ENCODE measurements around the gene SRP19.
"Not testable (repeated sequence)": the region's sequence is repeated elsewhere in the genome, so short reads cannot be mapped to it uniquely, and the experiment has no call there.

Gene SRP19

DNA sequence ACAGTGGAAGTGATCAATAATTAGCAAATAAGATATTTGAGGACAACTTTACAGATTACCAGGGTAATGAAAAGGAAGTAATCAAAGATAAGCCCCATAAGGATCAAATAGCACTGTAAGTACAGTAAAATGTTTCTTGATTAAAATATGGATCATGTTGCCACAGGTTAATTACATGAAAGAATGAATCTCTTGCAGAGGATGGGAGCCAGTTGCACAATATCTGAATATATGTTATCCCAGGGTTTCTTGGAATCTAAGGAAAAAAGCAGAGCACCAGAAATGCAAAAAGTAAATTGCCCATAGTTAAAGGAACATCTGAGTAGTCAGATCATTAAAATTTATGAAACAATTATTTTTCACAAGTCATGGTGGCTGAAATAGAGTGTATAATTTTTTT, 13.8 kb upstream of the SRP19 start:
- no peaks in the 10 kb centered on the region for H3K9me3 ChIP-seq (ENCODE audit: control insufficient read depth, insufficient read depth, low read length)
- H3K4me1 ChIP-seq (ENCODE audit: control insufficient read depth, insufficient read depth, low read length), result peaks cover 17% of the 10 kb centered on the region
- no peak overlapping the region for H3K9ac ChIP-seq (ENCODE audit: low read depth, low read length)
- H3K27me3 ChIP-seq (ENCODE audit: control insufficient read depth, insufficient read depth, low read length), result no peaks in the 10 kb centered on the region
- H3K36me3 ChIP-seq (ENCODE audit: control insufficient read depth, insufficient read depth, low read length), result no peaks in the 10 kb centered on the region
- no peak overlapping the region for H3K4me3 ChIP-seq (ENCODE audit: low read depth, low read length)
- H3K27ac ChIP-seq (ENCODE audit: low read depth, low read length), result no peak overlapping the region

DNA sequence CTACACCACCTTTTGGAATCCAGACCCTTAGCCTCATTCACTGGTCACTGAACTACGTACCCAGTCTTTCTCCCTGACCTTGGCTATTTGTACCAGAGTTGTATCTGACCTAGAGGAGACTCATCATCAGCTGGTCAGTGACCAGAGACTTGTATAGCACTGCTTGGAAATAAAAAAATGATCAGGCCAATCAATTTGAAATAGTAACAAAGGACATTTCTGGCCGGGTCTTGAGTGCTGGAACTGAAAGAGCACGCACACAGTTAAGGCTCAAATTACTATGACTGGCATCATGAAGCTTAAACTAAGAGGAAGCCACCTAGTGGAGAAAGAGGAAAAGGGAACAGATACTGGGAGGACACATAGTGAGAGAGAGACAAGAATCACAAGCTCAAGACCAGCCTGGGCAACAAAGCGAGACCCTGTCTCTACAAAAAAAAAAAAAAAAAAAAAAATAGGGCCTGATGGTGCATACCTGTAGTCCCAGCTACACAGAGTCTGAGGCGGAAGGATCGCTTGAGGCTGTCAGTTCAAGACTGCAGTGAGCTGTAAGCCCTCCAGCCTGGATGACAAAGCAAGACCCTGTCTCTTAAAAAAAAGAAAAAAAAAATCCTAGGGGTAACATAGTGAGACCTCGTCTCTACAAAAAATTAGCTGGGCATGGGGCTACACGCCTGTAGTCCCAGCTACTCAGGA, 12.8 kb upstream of the SRP19 start:
- H3K27ac ChIP-seq (ENCODE audit: low read depth, low read length), result no peak overlapping the region
- no peaks in the 10 kb centered on the region for H3K9me3 ChIP-seq (ENCODE audit: control insufficient read depth, insufficient read depth, low read length)
- no peak overlapping the region for H3K4me3 ChIP-seq (ENCODE audit: low read depth, low read length)

DNA sequence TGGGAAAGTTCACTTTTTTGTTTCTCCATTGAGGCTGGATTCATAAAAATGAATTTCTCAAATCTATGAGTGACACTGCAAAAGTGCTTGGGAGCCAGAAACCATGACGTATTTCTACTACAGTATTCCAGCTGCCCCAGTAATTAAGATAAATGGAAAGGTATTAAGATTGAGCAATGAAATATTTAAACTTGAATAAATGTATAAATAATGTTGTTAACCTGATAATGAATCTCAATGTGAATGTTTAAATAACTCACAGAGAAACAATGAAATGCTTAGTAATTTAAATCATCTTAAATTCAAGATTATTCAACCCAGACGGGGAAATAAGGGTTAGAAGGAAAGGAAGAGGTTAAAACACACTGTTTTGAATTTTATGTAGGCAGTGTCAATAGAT, 11.2 kb upstream of the SRP19 start:
- Histone ChIP-seq H3K4me1 (ENCODE audit: control insufficient read depth, insufficient read depth, low read length) (peaks cover 17% of the 10 kb centered on the region), H3K27ac (ENCODE audit: low read depth, low read length) (no peak overlapping the region), H3K4me3 (ENCODE audit: low read depth, low read length) (no peak overlapping the region), H3K9ac (ENCODE audit: low read depth, low read length) (no peak overlapping the region), H3K27me3 (ENCODE audit: control insufficient read depth, insufficient read depth, low read length) (no peaks in the 10 kb centered on the region), H3K36me3 (ENCODE audit: control insufficient read depth, insufficient read depth, low read length) (no peaks in the 10 kb centered on the region), H3K9me3 (ENCODE audit: control insufficient read depth, insufficient read depth, low read length) (no peaks in the 10 kb centered on the region)

More for the DNA sequence above, 12.8 kb upstream of the SRP19 start:
- Histone ChIP-seq H3K36me3 (ENCODE audit: control insufficient read depth, insufficient read depth, low read length) (no peaks in the 10 kb centered on the region), H3K4me1 (ENCODE audit: control insufficient read depth, insufficient read depth, low read length) (peaks cover 17% of the 10 kb centered on the region), H3K27me3 (ENCODE audit: control insufficient read depth, insufficient read depth, low read length) (no peaks in the 10 kb centered on the region), H3K9ac (ENCODE audit: low read depth, low read length) (no peak overlapping the region)

DNA sequence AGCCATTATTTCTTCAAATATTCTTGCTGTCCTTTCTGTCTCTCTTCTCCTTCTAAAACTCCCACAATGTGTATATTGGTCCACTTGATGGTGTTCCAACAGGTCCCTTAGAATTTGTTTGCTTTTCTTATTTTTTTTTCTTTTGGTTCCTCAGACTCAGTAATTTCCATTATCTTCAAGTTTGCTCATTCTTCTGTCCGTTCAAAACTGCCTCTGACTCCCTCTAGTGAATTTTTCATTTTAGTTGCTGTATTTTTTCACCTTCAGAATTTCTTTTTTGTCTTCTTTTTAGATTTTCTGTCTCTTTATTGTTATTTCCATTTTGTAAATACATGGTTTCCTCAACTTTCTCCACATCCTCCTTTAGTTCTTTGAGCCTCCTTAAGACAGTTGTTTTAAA, 6.4 kb upstream of the SRP19 start:
- no peaks in the 10 kb centered on the region for H3K36me3 ChIP-seq (ENCODE audit: control insufficient read depth, insufficient read depth, low read length)
- no peak overlapping the region for H3K4me3 ChIP-seq (ENCODE audit: low read depth, low read length)
- no peak overlapping the region for H3K27ac ChIP-seq (ENCODE audit: low read depth, low read length)
- H3K27me3 ChIP-seq (ENCODE audit: control insufficient read depth, insufficient read depth, low read length), result no peaks in the 10 kb centered on the region
- H3K9ac ChIP-seq (ENCODE audit: low read depth, low read length), result no peak overlapping the region
- no peaks in the 10 kb centered on the region for H3K4me1 ChIP-seq (ENCODE audit: control insufficient read depth, insufficient read depth, low read length)
- no peaks in the 10 kb centered on the region for H3K9me3 ChIP-seq (ENCODE audit: control insufficient read depth, insufficient read depth, low read length)

DNA sequence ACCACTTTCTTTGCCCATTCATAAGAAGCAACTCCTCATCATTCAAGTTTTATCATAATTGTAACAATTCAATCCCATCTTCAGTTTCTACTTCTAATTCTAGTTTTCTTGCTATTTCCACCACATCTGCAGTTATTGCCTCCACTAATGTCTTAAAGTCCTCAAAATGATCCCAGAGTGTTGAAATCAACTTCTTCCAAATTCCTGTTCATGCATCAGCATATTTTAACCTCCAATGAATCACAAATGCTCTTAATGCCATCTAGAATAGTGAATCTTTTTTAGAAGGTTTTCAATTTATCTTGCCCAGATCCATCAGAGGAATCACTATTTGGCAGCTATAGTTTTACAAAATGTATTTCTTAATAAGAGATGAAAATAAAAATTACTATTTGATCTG, 3.2 kb upstream of the SRP19 start:
- H3K27me3 ChIP-seq (ENCODE audit: control insufficient read depth, insufficient read depth, low read length), result no peaks in the 10 kb centered on the region
- no peak overlapping the region for H3K4me3 ChIP-seq (ENCODE audit: low read depth, low read length)
- no peak overlapping the region for H3K27ac ChIP-seq (ENCODE audit: low read depth, low read length)
- H3K4me1 ChIP-seq (ENCODE audit: control insufficient read depth, insufficient read depth, low read length), result peaks cover 6% of the 10 kb centered on the region; the same call in 1 of the 2 replicates
- H3K9ac ChIP-seq (ENCODE audit: low read depth, low read length), result no peak overlapping the region
- H3K36me3 ChIP-seq (ENCODE audit: control insufficient read depth, insufficient read depth, low read length), result peaks cover 5% of the 10 kb centered on the region
- no peaks in the 10 kb centered on the region for H3K9me3 ChIP-seq (ENCODE audit: control insufficient read depth, insufficient read depth, low read length)

DNA sequence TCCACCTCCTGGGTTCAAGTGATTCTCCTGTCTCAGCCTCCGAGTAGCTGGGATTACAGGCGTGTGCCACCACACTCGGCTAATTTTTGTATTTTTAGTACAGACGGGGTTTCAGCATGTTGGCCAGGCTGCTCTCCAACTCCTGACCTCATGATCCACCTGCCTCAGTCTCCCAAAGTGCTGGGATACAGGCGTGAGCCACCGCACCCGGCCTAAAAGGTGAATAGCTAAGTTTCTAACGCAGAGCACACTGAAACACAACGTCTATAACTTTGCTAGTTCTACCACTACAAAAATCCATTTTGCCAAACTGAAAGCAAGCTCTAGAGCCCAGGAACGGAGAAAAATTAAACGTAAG, 537 bp upstream of the SRP19 start:
- peak overlapping the region; percentile 88 for H3K27ac ChIP-seq (ENCODE audit: low read depth, low read length)
- H3K9ac ChIP-seq (ENCODE audit: low read depth, low read length), result peak overlapping the region; percentile 87
- H3K4me1 ChIP-seq (ENCODE audit: control insufficient read depth, insufficient read depth, low read length); H3K27me3 ChIP-seq (ENCODE audit: control insufficient read depth, insufficient read depth, low read length); H3K9me3 ChIP-seq (ENCODE audit: control insufficient read depth, insufficient read depth, low read length): not testable (repeated sequence)
- H3K4me3 ChIP-seq (ENCODE audit: low read depth, low read length), result peak overlapping the region; percentile 91
- H3K36me3 ChIP-seq (ENCODE audit: control insufficient read depth, insufficient read depth, low read length), result peaks cover 32% of the 10 kb centered on the region

DNA sequence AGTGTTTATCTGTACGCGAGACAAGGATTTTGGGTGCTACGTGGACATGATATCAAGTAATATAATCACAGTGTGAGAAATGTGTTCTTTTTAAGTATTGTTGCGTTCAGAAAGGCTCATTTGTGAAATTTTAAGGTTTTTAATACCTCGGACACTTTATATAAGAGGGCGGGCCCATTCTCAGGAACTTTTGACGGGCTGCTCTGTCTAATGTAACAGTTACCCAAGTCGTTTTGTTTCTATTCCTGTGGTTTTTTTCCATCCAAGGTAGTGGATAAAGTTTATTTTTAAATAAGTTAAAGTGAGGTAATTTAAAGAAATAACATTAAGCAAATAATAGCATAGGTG, 525 bp downstream of the SRP19 start:
- Histone ChIP-seq H3K27me3 (ENCODE audit: control insufficient read depth, insufficient read depth, low read length) (no peaks in the 10 kb centered on the region), H3K4me1 (ENCODE audit: control insufficient read depth, insufficient read depth, low read length) (peaks cover 6% of the 10 kb centered on the region; the same call in 1 of the 2 replicates), H3K9me3 (ENCODE audit: control insufficient read depth, insufficient read depth, low read length) (no peaks in the 10 kb centered on the region), H3K27ac (ENCODE audit: low read depth, low read length) (peak overlapping the region; percentile 88), H3K36me3 (ENCODE audit: control insufficient read depth, insufficient read depth, low read length) (peaks cover 38% of the 10 kb centered on the region), H3K4me3 (ENCODE audit: low read depth, low read length) (peak overlapping the region; percentile 91), H3K9ac (ENCODE audit: low read depth, low read length) (peak overlapping the region; percentile 87)

DNA sequence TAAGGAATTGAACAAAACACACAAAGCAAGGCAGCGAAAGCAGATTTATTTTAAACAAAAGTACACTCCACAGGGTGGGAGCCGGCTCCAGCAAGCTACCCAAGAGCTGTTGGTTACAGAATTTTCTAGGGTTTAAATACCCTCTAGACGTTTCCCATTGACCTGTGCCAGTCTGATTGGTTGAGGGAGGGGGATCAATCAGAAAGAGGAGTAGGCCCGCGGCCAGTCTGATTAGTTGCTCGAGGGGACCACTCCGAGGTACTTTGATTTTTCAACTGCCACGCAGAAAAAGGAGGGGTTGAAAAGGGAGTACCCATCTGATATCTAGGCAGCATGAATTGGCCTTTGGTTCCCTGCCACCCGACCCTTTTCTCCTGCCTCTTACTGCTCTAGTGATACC, 998 bp downstream of the SRP19 start:
- H3K27me3 ChIP-seq (ENCODE audit: control insufficient read depth, insufficient read depth, low read length), result no peaks in the 10 kb centered on the region
- peak overlapping the region; percentile 87; the same call in 1 of the 2 replicates for H3K9ac ChIP-seq (ENCODE audit: low read depth, low read length)
- H3K4me1 ChIP-seq (ENCODE audit: control insufficient read depth, insufficient read depth, low read length), result peaks cover 6% of the 10 kb centered on the region; the same call in 1 of the 2 replicates
- no peaks in the 10 kb centered on the region for H3K9me3 ChIP-seq (ENCODE audit: control insufficient read depth, insufficient read depth, low read length)
- H3K27ac ChIP-seq (ENCODE audit: low read depth, low read length), result no peak overlapping the region
- peak overlapping the region; percentile 91 for H3K4me3 ChIP-seq (ENCODE audit: low read depth, low read length)
- peaks cover 43% of the 10 kb centered on the region for H3K36me3 ChIP-seq (ENCODE audit: control insufficient read depth, insufficient read depth, low read length)

DNA sequence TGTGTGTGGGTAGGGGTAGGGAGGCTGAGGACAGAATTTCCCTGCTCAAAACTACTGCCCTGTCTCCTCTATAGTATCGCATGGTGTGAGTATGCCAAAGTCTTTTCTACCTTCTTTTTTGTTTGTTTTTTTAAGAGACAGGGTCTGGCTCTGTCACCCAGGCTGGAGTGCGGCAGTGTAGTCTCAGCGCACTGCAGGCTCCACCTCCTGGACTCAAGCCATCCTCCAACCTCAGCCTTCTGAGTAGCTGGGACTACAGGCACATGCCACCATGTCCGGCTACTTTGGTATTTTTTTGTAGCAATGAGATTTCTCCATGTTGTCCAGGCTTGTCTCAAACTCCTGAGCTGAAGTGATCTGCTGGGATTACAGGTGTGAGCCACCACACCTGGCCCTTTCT, 2.5 kb downstream of the SRP19 start:
- Histone ChIP-seq H3K4me1 (ENCODE audit: control insufficient read depth, insufficient read depth, low read length) (peaks cover 6% of the 10 kb centered on the region; the same call in 1 of the 2 replicates), H3K9ac (ENCODE audit: low read depth, low read length) (no peak overlapping the region), H3K36me3 (ENCODE audit: control insufficient read depth, insufficient read depth, low read length) (peaks cover 57% of the 10 kb centered on the region), H3K27me3 (ENCODE audit: control insufficient read depth, insufficient read depth, low read length) (no peaks in the 10 kb centered on the region), H3K4me3 (ENCODE audit: low read depth, low read length) (no peak overlapping the region), H3K9me3 (ENCODE audit: control insufficient read depth, insufficient read depth, low read length) (no peaks in the 10 kb centered on the region), H3K27ac (ENCODE audit: low read depth, low read length) (no peak overlapping the region)

DNA sequence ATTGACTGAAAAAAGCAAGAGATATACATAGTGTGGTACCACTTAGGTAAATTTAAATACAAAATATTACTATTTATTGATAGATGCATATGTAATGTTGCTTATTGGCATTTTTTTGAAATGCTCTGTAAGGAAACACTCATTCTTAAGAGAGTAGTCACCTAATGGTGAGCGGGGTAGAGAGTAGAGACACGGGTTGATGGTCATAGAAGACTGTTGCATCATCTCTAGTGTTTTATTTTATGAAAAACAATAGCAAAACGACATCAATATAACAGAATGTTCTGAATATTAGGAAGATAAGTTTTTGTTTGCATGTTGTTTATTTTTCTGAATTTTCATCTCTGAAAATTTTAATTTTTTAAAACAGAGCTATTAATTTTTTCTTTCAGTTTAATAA, 4.0 kb downstream of the SRP19 start:
- no peak overlapping the region for H3K4me3 ChIP-seq (ENCODE audit: low read depth, low read length)
- H3K27me3 ChIP-seq (ENCODE audit: control insufficient read depth, insufficient read depth, low read length), result no peaks in the 10 kb centered on the region
- no peaks in the 10 kb centered on the region for H3K9me3 ChIP-seq (ENCODE audit: control insufficient read depth, insufficient read depth, low read length)
- H3K36me3 ChIP-seq (ENCODE audit: control insufficient read depth, insufficient read depth, low read length), result peaks cover 73% of the 10 kb centered on the region
- H3K9ac ChIP-seq (ENCODE audit: low read depth, low read length), result no peak overlapping the region
- peaks cover 6% of the 10 kb centered on the region; the same call in 1 of the 2 replicates for H3K4me1 ChIP-seq (ENCODE audit: control insufficient read depth, insufficient read depth, low read length)
- no peak overlapping the region for H3K27ac ChIP-seq (ENCODE audit: low read depth, low read length)

DNA sequence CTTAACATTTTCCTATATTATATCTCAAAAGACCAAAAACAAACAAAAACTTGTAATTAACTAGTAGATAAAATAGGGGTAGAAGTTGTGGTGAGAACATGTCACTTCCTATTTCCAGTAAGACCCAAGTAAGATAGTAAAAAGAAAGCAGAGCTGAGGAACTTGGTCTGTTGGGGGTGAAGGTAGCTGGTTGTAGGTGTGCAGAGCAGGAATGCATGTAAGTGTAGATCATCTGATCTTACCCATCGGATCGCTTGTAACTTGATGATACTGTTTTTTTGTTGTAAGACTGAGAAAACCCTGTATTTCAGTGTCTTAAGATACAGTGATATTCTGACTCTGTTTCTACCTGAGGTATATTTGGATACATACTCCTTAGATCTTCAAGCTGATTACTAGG, 5.7 kb downstream of the SRP19 start:
- Histone ChIP-seq H3K9ac (ENCODE audit: low read depth, low read length) (no peak overlapping the region), H3K36me3 (ENCODE audit: control insufficient read depth, insufficient read depth, low read length) (peaks cover 87% of the 10 kb centered on the region), H3K27ac (ENCODE audit: low read depth, low read length) (no peak overlapping the region), H3K4me3 (ENCODE audit: low read depth, low read length) (no peak overlapping the region), H3K9me3 (ENCODE audit: control insufficient read depth, insufficient read depth, low read length) (no peaks in the 10 kb centered on the region), H3K4me1 (ENCODE audit: control insufficient read depth, insufficient read depth, low read length) (peaks cover 6% of the 10 kb centered on the region; the same call in 1 of the 2 replicates), H3K27me3 (ENCODE audit: control insufficient read depth, insufficient read depth, low read length) (no peaks in the 10 kb centered on the region)
